Panc1 (cell line): ENCODE data around the gene BARX1. TPM values are rescaled to one million over a fixed set of nuclear protein-coding genes. Genes with fewer than 3 reads are reported as not detected.

Experiments
- ATAC-seq: fragments of 200-7000 bp; cut with Tn5 transposase; 2 replicates; pipeline ENCODE4 v1.9.1; 2020; ENCODE audit warnings: mild to moderate bottlenecking, moderate library complexity
- BruUV-seq: library from RNA; stranded (reverse); fragments of 400-500 nt; replicated peaks from 2 replicates; lab custom pipeline; 2021; lab: Mats Ljungman, UMichigan
- CTCF ChIA-PET: fragments of 300-600 bp; sonication (Branson Sonifier 250); formaldehyde crosslinking; loops from one replicate; lab custom pipeline; 2022; ENCODE audit warnings: antibody characterized with exemption; lab: Charles Lee
- POLR2A ChIA-PET: fragments of 300-600 bp; sonication (Branson Sonifier 250); formaldehyde crosslinking; loops from one replicate; lab custom pipeline; 2022; ENCODE audit warnings: antibody characterized with exemption; lab: Charles Lee
- DNase-seq: peaks from one replicate; pipeline ENCODE4 v3.0.0-alpha.2; 2010; ENCODE audit warnings: low read depth, low spot score
- H3K27ac ChIP-seq: 2 replicates; pipeline ENCODE4 v1.5.1; 2011; ENCODE audit warnings: mild to moderate bottlenecking, low read length, inconsistent platforms
- H3K27me3 ChIP-seq: fragments of 200-500 bp; sonication (Bioruptor generic); 2 replicates; pipeline ENCODE4 v1.6.0; 2014; ENCODE audit warnings: low read length, inconsistent platforms; ENCODE audit not compliant: control insufficient read depth, insufficient read depth
- H3K36me3 ChIP-seq: fragments of 200-500 bp; sonication (Bioruptor generic); 2 replicates; pipeline ENCODE4 v1.5.1; 2014; ENCODE audit warnings: inconsistent platforms, mild to moderate bottlenecking, low read length, moderate library complexity; ENCODE audit not compliant: control insufficient read depth, insufficient read depth
- H3K4me1 ChIP-seq: 2 replicates; pipeline ENCODE4 v1.5.1; 2011; ENCODE audit warnings: inconsistent platforms, mild to moderate bottlenecking, low read length, moderate library complexity; ENCODE audit not compliant: control insufficient read depth, insufficient read depth
- H3K4me3 ChIP-seq, 2 experiments: 2 replicates each; pipeline ENCODE4 v1.5.1; 2011 to 2012; ENCODE audit warnings: low read depth in 2 of 2, low read length in 2 of 2, mild to moderate bottlenecking in 2 of 2, inconsistent platforms in 1 of 2, moderate library complexity in 1 of 2
- H3K9me3 ChIP-seq: fragments of 200-500 bp; sonication (Bioruptor generic); 2 replicates; pipeline ENCODE4 v1.5.1; 2014; ENCODE audit warnings: low read depth, mild to moderate bottlenecking, inconsistent platforms, low read length, moderate library complexity; ENCODE audit not compliant: control insufficient read depth, insufficient read depth
- POLR2AphosphoS5 ChIP-seq: IDR thresholded peaks from 2 replicates; pipeline ENCODE4 v1.6.1; 2012; ENCODE audit warnings: mild to moderate bottlenecking, low read depth, low read length, moderate library complexity
- SIN3A ChIP-seq: IDR thresholded peaks from 2 replicates; pipeline ENCODE4 v1.6.1; 2012; ENCODE audit warnings: low read depth, mild to moderate bottlenecking, low read length, moderate library complexity, borderline replicate concordance; ENCODE audit not compliant: insufficient read depth
- TCF7L2 ChIP-seq: IDR thresholded peaks from 2 replicates; pipeline ENCODE4 v1.6.1; 2011; ENCODE audit warnings: mild to moderate bottlenecking, low read depth, low read length, inconsistent platforms
- in situ Hi-C: cut with HindIII; loops from 2 replicates; pipeline ENCODE4 v1.10.0; 2016; ENCODE audit warnings: low sequenced_read_pairs, low pct_unique_long_range_greater_than_20kb
- intact Hi-C: fragments of 100-400 bp; cut with micrococcal nuclease; formaldehyde crosslinking; loops from one replicate; pipeline ENCODE4 v1.10.0; 2022; ENCODE audit not compliant: unreplicated experiment
- total RNA-seq: library from RNA; stranded (reverse); gene quantifications from one replicate; pipeline ENCODE4 v1.2.1, GENCODE V29; 2021; ENCODE audit not compliant: unreplicated experiment
- TF ChIP-seq, protein P1 (sequence below): fragments of 450-650 bp; IDR thresholded peaks from 2 replicates; pipeline ENCODE4 v1.5.1; 2017; ENCODE audit warnings: mild to moderate bottlenecking
- TF ChIP-seq, protein P2 (sequence below), 2 experiments: IDR thresholded peaks; 2 replicates each; pipeline ENCODE4 v1.6.1; 2011 to 2012; ENCODE audit warnings: low read depth in 2 of 2, control low read depth in 1 of 2, low read length in 1 of 2, mild to moderate bottlenecking in 1 of 2, moderate library complexity in 1 of 2; ENCODE audit not compliant: insufficient read depth in 1 of 2

The BARX1 gene
- total RNA-seq, 1 experiment from 2014 or later: 81.2 TPM

- ATAC-seq: no peak
- H3K4me1 ChIP-seq: peaks cover 20% of the 10 kb centered on the region
- intact Hi-C loops: no loop called here
- in situ Hi-C loops: no loop called here
- DNase-seq: no peak
- H3K27ac ChIP-seq: peak overlapping the region; percentile 67
- BruUV-seq: no TSS peak
- no peak overlapping the region for H3K4me3 ChIP-seq
- H3K36me3 ChIP-seq: no peaks in the 10 kb centered on the region
- POLR2A ChIA-PET: no interaction called here
- CTCF ChIA-PET: no interaction called here
- no peaks in the 10 kb centered on the region for H3K27me3 ChIP-seq
- no peak for TF ChIP-seq TCF7L2
- TF ChIP-seq, protein P1, sequence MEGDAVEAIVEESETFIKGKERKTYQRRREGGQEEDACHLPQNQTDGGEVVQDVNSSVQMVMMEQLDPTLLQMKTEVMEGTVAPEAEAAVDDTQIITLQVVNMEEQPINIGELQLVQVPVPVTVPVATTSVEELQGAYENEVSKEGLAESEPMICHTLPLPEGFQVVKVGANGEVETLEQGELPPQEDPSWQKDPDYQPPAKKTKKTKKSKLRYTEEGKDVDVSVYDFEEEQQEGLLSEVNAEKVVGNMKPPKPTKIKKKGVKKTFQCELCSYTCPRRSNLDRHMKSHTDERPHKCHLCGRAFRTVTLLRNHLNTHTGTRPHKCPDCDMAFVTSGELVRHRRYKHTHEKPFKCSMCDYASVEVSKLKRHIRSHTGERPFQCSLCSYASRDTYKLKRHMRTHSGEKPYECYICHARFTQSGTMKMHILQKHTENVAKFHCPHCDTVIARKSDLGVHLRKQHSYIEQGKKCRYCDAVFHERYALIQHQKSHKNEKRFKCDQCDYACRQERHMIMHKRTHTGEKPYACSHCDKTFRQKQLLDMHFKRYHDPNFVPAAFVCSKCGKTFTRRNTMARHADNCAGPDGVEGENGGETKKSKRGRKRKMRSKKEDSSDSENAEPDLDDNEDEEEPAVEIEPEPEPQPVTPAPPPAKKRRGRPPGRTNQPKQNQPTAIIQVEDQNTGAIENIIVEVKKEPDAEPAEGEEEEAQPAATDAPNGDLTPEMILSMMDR: no peak
- TF ChIP-seq, protein P2, sequence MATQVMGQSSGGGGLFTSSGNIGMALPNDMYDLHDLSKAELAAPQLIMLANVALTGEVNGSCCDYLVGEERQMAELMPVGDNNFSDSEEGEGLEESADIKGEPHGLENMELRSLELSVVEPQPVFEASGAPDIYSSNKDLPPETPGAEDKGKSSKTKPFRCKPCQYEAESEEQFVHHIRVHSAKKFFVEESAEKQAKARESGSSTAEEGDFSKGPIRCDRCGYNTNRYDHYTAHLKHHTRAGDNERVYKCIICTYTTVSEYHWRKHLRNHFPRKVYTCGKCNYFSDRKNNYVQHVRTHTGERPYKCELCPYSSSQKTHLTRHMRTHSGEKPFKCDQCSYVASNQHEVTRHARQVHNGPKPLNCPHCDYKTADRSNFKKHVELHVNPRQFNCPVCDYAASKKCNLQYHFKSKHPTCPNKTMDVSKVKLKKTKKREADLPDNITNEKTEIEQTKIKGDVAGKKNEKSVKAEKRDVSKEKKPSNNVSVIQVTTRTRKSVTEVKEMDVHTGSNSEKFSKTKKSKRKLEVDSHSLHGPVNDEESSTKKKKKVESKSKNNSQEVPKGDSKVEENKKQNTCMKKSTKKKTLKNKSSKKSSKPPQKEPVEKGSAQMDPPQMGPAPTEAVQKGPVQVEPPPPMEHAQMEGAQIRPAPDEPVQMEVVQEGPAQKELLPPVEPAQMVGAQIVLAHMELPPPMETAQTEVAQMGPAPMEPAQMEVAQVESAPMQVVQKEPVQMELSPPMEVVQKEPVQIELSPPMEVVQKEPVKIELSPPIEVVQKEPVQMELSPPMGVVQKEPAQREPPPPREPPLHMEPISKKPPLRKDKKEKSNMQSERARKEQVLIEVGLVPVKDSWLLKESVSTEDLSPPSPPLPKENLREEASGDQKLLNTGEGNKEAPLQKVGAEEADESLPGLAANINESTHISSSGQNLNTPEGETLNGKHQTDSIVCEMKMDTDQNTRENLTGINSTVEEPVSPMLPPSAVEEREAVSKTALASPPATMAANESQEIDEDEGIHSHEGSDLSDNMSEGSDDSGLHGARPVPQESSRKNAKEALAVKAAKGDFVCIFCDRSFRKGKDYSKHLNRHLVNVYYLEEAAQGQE (IDR thresholded peaks at IDR 0.05; ENCODE audit: insufficient read depth in 1 of 2, low read depth in 2 of 2, low read length in 1 of 2): no peak
- no peak for TF ChIP-seq SIN3A
- TF ChIP-seq POLR2AphosphoS5: no peak
- H3K9me3 ChIP-seq: no peaks in the 10 kb centered on the region
Observed at GRCh38 chr9:93949073-93949693, 6.0 kb downstream of the BARX1 start.

GRCh38 chr9:93948441-93949072 is 6.6 kb downstream of the BARX1 start:
- TF ChIP-seq POLR2AphosphoS5 (no peak), SIN3A (no peak), TCF7L2 (no peak)
- TF ChIP-seq, protein P2 (IDR thresholded peaks at IDR 0.05; ENCODE audit: insufficient read depth in 1 of 2, low read depth in 2 of 2, low read length in 1 of 2): no peak
- TF ChIP-seq, protein P1: no peak
- Histone ChIP-seq H3K9me3 (no peaks in the 10 kb centered on the region), H3K36me3 (no peaks in the 10 kb centered on the region), H3K27me3 (no peaks in the 10 kb centered on the region), H3K4me1 (peaks cover 20% of the 10 kb centered on the region), H3K4me3 (no peak overlapping the region), H3K27ac (no peak overlapping the region)
- no TSS peak for BruUV-seq
- POLR2A ChIA-PET: no interaction called here
- DNase-seq (no peak), ATAC-seq (no peak)
- CTCF ChIA-PET: no interaction called here
- intact Hi-C loops: no loop called here
- in situ Hi-C loops: no loop called here
